Ovary (tissue), 3 donors: Measurements from ENCODE around the gene TBL1XR1.

ENCODE experiments used
- EP300 ChIP-seq: sonication (generic); formaldehyde crosslinking; IDR thresholded peaks from one replicate; pipeline ENCODE4 v1.6.1; 2017; ENCODE audit warnings: antibody characterized with exemption
- POLR2A ChIP-seq: fragments of 450-650 bp; IDR thresholded peaks from one replicate; pipeline ENCODE4 v1.6.1; 2017; ENCODE audit warnings: antibody characterized with exemption, mild to moderate bottlenecking, moderate library complexity
- TF ChIP-seq, protein P1 (sequence below), 3 donors: fragments of 450-650 bp in 2 of 3; fragments of 200-600 bp in 1 of 3; IDR thresholded peaks; one replicate each; pipeline versions ENCODE4 v1.5.1 to v1.8.0; 2016 to 2022; ENCODE audit warnings: antibody characterized with exemption in 3 of 3, mild to moderate bottlenecking in 1 of 3
- donor health status: DM: no; HTN: no; CAD: no.

- TF ChIP-seq POLR2A (no peak), EP300 (no peak)
- TF ChIP-seq, protein P1, sequence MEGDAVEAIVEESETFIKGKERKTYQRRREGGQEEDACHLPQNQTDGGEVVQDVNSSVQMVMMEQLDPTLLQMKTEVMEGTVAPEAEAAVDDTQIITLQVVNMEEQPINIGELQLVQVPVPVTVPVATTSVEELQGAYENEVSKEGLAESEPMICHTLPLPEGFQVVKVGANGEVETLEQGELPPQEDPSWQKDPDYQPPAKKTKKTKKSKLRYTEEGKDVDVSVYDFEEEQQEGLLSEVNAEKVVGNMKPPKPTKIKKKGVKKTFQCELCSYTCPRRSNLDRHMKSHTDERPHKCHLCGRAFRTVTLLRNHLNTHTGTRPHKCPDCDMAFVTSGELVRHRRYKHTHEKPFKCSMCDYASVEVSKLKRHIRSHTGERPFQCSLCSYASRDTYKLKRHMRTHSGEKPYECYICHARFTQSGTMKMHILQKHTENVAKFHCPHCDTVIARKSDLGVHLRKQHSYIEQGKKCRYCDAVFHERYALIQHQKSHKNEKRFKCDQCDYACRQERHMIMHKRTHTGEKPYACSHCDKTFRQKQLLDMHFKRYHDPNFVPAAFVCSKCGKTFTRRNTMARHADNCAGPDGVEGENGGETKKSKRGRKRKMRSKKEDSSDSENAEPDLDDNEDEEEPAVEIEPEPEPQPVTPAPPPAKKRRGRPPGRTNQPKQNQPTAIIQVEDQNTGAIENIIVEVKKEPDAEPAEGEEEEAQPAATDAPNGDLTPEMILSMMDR (IDR thresholded peaks at IDR 0.05), result no peak
These were observed 152.1 kb downstream of the TBL1XR1 start for GRCh38 chr3:177045222-177045621.
